ENCODE data around the gene UNC45A.

Gene UNC45A

DNA sequence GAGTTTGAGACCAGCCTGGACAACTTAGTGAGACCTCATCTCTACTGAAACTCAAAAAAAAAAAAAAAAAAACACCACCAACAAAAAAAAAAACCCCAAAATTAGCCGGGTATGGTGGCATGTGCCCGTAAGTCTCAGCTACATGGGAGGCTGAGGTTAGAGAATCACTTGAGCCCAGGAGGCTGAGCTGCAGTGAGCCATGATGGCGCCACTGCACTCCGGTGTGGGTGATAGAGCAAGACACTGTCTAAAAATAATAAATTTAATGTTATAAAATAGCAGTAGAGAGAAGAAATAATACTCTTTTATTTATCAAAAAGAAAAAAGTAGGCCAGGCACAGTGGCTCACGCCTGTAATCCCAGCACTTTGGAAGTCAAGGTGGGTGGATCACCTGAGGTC, 37.0 kb downstream of the UNC45A start:
- H3K36me3 ChIP-seq (ENCODE audit: insufficient read depth, low read length) = peaks cover 42% of the 10 kb centered on the region
- H3K9ac ChIP-seq (ENCODE audit: low read depth, low read length) = no peak overlapping the region
- no peaks in the 10 kb centered on the region for H3K9me3 ChIP-seq (ENCODE audit: control insufficient read depth, insufficient read depth, low read length)

DNA sequence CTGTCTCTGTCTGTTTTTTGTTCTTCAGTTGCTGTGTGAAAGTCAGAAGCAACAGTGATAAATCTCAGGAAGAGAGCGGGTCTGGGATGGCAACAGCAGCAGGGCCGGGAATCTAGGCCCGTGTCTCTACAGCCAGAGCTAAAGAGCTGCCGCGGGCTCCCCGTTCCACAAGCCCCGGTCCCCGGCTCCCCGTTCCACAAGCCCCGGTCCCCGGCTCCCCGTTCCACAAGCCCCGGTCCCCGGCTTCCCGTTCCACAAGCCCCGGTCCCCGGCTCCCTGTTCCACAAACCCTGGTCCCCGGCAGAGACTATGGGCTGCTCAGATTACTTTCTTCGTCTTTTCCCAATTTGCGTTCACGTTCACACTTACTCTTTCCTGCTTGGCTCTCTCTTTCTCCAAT, 39.1 kb downstream of the UNC45A start:
- Histone ChIP-seq H3K9me3 (ENCODE audit: control insufficient read depth, insufficient read depth, low read length) (no peaks in the 10 kb centered on the region), H3K4me1 (ENCODE audit: insufficient read depth, low read length) (no peaks in the 10 kb centered on the region), H3K36me3 (ENCODE audit: insufficient read depth, low read length) (peaks cover 31% of the 10 kb centered on the region)

More for the DNA sequence above, 37.0 kb downstream of the UNC45A start:
- H3K4me1 ChIP-seq (ENCODE audit: insufficient read depth, low read length) = no peaks in the 10 kb centered on the region

DNA sequence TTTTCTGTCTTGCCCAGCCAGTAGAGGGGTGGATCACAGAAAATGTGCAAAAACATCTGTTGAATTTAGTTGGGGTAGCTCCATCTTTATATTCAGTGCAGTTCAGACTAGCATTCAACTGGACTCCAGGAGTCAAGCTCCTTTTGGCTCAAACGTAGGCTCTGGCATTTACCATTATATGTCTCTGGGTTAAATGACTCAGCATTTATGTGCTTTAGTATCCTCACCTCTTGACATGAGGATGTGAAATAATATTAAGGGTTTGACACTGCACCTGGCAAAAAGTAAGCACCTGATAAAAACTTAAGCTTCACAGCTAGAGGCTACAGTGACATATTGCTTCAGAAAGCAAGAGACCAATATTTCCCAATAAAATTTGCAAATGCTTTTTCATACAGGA, 44.5 kb downstream of the UNC45A start:
- Histone ChIP-seq H3K36me3 (ENCODE audit: insufficient read depth, low read length) (peaks cover 46% of the 10 kb centered on the region), H3K9ac (ENCODE audit: low read depth, low read length) (no peak overlapping the region), H3K4me1 (ENCODE audit: insufficient read depth, low read length) (no peaks in the 10 kb centered on the region)

More for the DNA sequence above, 39.1 kb downstream of the UNC45A start:
- H3K9ac ChIP-seq (ENCODE audit: low read depth, low read length) = no peak overlapping the region

GRCh38 chr15:90981681-90982080, 46.6 kb downstream of the UNC45A start:
- H3K36me3 ChIP-seq (ENCODE audit: insufficient read depth, low read length) = peaks cover 36% of the 10 kb centered on the region
- H3K9me3 ChIP-seq (ENCODE audit: control insufficient read depth, insufficient read depth, low read length) = no peaks in the 10 kb centered on the region
- no peak overlapping the region for H3K9ac ChIP-seq (ENCODE audit: low read depth, low read length)
- H3K4me1 ChIP-seq (ENCODE audit: insufficient read depth, low read length) = no peaks in the 10 kb centered on the region

More for the DNA sequence above, 44.5 kb downstream of the UNC45A start:
- H3K9me3 ChIP-seq (ENCODE audit: control insufficient read depth, insufficient read depth, low read length) = no peaks in the 10 kb centered on the region

- no peak overlapping the region for H3K9ac ChIP-seq (ENCODE audit: low read depth, low read length)
- H3K36me3 ChIP-seq (ENCODE audit: insufficient read depth, low read length) = peaks cover 36% of the 10 kb centered on the region
- H3K4me1 ChIP-seq (ENCODE audit: insufficient read depth, low read length) = no peaks in the 10 kb centered on the region
- no peaks in the 10 kb centered on the region for H3K9me3 ChIP-seq (ENCODE audit: control insufficient read depth, insufficient read depth, low read length)
These were observed 47.0 kb downstream of the UNC45A start for GRCh38 chr15:90982135-90982534.

GRCh38 chr15:90986790-90987507, 51.9 kb downstream of the UNC45A start:
- Histone ChIP-seq H3K36me3 (ENCODE audit: insufficient read depth, low read length) (peaks cover 14% of the 10 kb centered on the region), H3K9ac (ENCODE audit: low read depth, low read length) (no peak overlapping the region), H3K4me1 (ENCODE audit: insufficient read depth, low read length) (peaks cover 7% of the 10 kb centered on the region)

GRCh38 chr15:90987561-90988141, 52.6 kb downstream of the UNC45A start:
- peaks cover 11% of the 10 kb centered on the region for H3K36me3 ChIP-seq (ENCODE audit: insufficient read depth, low read length)
- H3K9me3 ChIP-seq (ENCODE audit: control insufficient read depth, insufficient read depth, low read length) = no peaks in the 10 kb centered on the region
- H3K4me1 ChIP-seq (ENCODE audit: insufficient read depth, low read length) = peaks cover 8% of the 10 kb centered on the region
- H3K9ac ChIP-seq (ENCODE audit: low read depth, low read length) = no peak overlapping the region

More at GRCh38 chr15:90986790-90987507, 51.9 kb downstream of the UNC45A start:
- no peaks in the 10 kb centered on the region for H3K9me3 ChIP-seq (ENCODE audit: control insufficient read depth, insufficient read depth, low read length)

- H3K9me3 ChIP-seq (ENCODE audit: control insufficient read depth, insufficient read depth, low read length) = no peaks in the 10 kb centered on the region
- H3K36me3 ChIP-seq (ENCODE audit: insufficient read depth, low read length) = peaks cover 8% of the 10 kb centered on the region
- no peak overlapping the region for H3K9ac ChIP-seq (ENCODE audit: low read depth, low read length)
- peaks cover 8% of the 10 kb centered on the region for H3K4me1 ChIP-seq (ENCODE audit: insufficient read depth, low read length)
These were observed 53.2 kb downstream of the UNC45A start for GRCh38 chr15:90988296-90988695.

DNA sequence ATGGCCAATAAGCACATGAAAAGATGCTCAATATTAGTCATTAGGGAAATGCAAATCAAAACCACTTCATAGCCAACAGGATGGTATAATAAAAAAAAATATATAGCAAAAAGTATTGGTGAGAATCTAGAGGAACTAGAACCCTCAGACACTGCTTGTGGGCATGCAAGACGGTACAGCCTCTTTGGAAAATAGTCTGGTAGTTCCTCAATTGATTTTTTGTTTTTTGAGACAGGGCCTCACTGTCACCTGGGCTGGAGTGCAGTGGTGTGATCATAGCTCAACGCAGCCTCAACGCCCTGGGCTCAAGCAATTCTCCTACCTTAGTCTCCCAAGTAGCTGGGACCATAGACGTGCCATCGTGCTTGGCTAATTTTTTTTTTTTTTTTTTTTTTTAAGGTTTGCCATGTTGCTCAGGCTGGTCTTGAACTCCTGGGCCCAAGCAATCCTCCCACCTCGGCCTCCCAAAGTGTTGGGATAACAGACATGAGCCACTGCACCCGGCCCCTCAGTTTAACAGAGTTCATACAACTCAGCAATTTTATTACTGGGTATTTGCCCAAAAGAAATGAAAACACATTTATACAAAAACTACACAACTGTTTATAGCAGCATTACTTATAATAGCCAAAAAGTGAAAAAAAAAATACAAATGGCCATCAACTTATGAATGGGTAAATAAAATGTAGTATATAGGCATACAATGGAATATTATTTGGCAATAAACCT, 54.1 kb downstream of the UNC45A start:
- Histone ChIP-seq H3K36me3 (ENCODE audit: insufficient read depth, low read length) (no peaks in the 10 kb centered on the region), H3K9me3 (ENCODE audit: control insufficient read depth, insufficient read depth, low read length) (no peaks in the 10 kb centered on the region), H3K4me1 (ENCODE audit: insufficient read depth, low read length) (peaks cover 8% of the 10 kb centered on the region), H3K9ac (ENCODE audit: low read depth, low read length) (no peak overlapping the region)

DNA sequence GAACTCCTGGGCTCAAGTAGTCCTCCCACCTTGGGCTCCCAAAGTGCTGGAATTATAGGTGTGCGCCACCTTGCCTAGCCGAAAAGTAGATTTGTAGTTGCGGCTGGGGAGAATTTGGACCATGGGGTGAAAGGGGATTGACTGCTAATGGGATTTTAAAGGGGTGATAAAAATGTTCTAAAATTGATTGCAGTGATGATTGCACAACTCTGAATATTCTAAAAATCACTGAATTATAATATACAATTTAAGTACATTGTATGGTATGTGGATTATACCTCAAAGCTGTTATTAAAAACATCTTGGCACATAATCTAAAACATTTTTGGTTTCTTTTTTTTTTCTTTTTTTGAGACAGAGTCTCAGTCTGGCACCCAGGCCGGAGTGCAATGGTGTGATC, 55.4 kb downstream of the UNC45A start:
- Histone ChIP-seq H3K36me3 (ENCODE audit: insufficient read depth, low read length) (no peaks in the 10 kb centered on the region), H3K9me3 (ENCODE audit: control insufficient read depth, insufficient read depth, low read length) (no peaks in the 10 kb centered on the region), H3K4me1 (ENCODE audit: insufficient read depth, low read length) (peaks cover 8% of the 10 kb centered on the region), H3K9ac (ENCODE audit: low read depth, low read length) (no peak overlapping the region)

DNA sequence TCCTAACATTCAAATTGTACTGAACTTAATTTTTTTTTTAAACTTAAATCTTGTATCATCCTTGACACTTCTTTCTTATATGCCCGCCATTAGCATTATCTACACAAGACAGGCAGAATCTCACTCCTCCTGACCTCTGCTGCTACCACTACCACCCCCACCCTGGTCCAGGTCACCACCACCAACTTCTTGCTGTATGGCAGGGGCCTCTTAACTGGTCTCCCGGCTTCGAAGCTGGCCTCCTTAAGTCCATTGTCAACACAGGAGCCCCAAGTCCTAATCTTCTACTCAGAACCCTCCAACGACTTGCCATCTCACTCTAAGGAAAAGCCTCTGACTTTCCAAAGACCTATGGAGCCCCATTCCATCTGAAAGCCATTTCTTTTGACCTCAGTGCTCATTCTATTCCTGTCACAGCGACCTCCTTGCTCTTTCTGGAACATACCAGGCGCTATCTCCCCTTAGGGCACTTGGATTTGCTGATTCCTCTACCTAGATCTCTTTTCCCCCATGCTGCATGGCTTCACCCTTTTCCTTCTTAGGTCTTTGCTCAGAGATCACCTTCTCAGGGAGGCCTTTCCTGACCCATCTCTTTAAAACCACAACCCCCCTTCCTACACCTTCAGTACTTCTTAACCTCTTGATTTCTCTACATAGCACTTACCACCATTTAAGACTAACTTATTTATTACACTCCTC, 56.7 kb downstream of the UNC45A start:
- Histone ChIP-seq H3K9me3 (ENCODE audit: control insufficient read depth, insufficient read depth, low read length) (no peaks in the 10 kb centered on the region), H3K9ac (ENCODE audit: low read depth, low read length) (no peak overlapping the region), H3K4me1 (ENCODE audit: insufficient read depth, low read length) (peaks cover 8% of the 10 kb centered on the region), H3K36me3 (ENCODE audit: insufficient read depth, low read length) (no peaks in the 10 kb centered on the region)

DNA sequence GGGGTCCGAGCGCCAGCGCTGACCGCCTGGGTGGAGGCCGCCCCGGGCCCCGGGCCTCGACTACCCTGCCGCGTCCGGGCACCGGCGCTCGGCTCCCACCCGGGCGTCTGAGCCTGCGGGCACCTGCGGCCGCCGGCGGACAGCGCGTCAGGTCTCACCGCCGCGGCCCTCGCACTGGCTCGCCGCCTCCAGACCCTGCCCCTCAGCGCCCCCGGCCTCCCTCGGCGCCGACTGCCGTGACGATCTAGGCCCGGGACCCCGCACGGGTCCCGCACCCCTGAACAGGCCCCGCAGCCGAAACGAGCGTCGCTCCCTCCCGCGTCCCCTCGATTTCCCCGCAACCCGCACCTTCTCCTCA, 59.0 kb downstream of the UNC45A start:
- Histone ChIP-seq H3K36me3 (ENCODE audit: insufficient read depth, low read length) (peaks cover 4% of the 10 kb centered on the region; the same call in 1 of the 2 replicates), H3K4me1 (ENCODE audit: insufficient read depth, low read length) (peaks cover 5% of the 10 kb centered on the region; the same call in 1 of the 2 replicates), H3K9ac (ENCODE audit: low read depth, low read length) (peak overlapping the region; percentile 89), H3K9me3 (ENCODE audit: control insufficient read depth, insufficient read depth, low read length) (no peaks in the 10 kb centered on the region)

- Histone ChIP-seq H3K4me1 (ENCODE audit: insufficient read depth, low read length) (peaks cover 5% of the 10 kb centered on the region; the same call in 1 of the 2 replicates), H3K9ac (ENCODE audit: low read depth, low read length) (peak within 1 kb of the TSS; percentile 89), H3K9me3 (ENCODE audit: control insufficient read depth, insufficient read depth, low read length) (no peaks in the 10 kb centered on the region), H3K36me3 (ENCODE audit: insufficient read depth, low read length) (peaks cover 6% of the 10 kb centered on the region)
These were observed 59.6 kb downstream of the UNC45A start, which contains the start of gene PRC1 for GRCh38 chr15:90994417-90995311. Gene PRC1 (minus strand): TSS chr15:90994535. CDS start chr15:90994417, 118 bp downstream.
